ENCODE data around the gene CBARP. TPM values are rescaled to one million over a fixed set of nuclear protein-coding genes. Genes with fewer than 3 reads are reported as not detected.
A peak's percentile ranks its signal among the peaks of the same experiment; 100 is the strongest.

The CBARP gene
- total and polyA plus RNA-seq, 2 of the 13 experiments (the other 11 are each of a cell fraction or from before 2014, with no cell fraction given) = 1.2 to 1.4 TPM

DNA sequence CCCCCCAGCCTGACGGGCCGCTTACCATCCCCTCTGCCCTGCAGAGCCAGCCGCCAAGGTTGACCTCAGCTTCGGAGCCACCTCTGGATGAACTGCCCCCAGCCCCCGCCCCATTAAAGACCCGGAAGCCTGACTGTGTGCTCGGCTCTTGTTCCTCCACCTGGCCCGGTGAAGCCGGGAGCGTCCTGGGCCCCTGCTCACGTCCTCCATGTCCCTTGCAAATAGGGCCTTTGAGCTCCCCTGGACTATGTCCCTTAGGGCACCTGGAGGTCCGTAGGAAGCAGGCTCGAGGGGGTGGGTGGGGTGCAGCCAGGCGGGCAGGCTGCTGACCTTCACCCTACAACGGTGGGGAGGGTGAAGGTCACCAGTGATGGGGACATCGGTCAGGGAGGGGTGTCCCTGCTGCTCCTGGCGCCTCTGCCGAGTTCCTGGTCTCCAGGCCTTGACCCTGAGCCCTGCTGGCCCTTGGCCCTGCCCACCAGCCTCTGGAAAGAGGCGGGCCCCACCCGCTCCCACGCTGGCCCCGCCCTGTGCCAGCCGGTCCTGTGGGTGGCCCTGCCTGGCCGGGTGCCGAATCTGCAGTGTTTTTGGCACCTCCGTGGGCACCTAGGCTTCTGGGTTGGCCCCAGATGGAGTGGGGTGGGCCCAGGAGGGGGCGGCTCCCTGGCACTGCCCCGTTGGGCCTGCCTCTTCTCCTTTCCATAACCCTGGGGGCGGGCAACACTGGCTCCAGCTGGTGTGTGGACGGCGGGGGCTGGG is 7.1 kb upstream of the CBARP start (continued):
- TF ChIP-seq, protein P1, sequence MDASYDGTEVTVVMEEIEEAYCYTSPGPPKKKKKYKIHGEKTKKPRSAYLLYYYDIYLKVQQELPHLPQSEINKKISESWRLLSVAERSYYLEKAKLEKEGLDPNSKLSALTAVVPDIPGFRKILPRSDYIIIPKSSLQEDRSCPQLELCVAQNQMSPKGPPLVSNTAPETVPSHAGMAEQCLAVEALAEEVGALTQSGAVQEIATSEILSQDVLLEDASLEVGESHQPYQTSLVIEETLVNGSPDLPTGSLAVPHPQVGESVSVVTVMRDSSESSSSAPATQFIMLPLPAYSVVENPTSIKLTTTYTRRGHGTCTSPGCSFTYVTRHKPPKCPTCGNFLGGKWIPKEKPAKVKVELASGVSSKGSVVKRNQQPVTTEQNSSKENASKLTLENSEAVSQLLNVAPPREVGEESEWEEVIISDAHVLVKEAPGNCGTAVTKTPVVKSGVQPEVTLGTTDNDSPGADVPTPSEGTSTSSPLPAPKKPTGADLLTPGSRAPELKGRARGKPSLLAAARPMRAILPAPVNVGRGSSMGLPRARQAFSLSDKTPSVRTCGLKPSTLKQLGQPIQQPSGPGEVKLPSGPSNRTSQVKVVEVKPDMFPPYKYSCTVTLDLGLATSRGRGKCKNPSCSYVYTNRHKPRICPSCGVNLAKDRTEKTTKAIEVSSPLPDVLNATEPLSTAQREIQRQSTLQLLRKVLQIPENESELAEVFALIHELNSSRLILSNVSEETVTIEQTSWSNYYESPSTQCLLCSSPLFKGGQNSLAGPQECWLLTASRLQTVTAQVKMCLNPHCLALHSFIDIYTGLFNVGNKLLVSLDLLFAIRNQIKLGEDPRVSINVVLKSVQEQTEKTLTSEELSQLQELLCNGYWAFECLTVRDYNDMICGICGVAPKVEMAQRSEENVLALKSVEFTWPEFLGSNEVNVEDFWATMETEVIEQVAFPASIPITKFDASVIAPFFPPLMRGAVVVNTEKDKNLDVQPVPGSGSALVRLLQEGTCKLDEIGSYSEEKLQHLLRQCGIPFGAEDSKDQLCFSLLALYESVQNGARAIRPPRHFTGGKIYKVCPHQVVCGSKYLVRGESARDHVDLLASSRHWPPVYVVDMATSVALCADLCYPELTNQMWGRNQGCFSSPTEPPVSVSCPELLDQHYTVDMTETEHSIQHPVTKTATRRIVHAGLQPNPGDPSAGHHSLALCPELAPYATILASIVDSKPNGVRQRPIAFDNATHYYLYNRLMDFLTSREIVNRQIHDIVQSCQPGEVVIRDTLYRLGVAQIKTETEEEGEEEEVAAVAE (CRISPR knock-in tag; IDR thresholded peaks at IDR 0.05; ENCODE audit: borderline replicate concordance) = 0 out of 2 replicates have a peak, but pooled peaks have one; percentile 39
- TF ChIP-seq NFKB2 (CRISPR knock-in tag; IDR thresholded peaks at IDR 0.05; ENCODE audit: borderline replicate concordance) = no peak
- TF ChIP-seq ZNF264 (CRISPR knock-in tag; IDR thresholded peaks at IDR 0.05) = peak; percentile 41; the same call in 1 of the 2 replicates
- peak; percentile 75 for TF ChIP-seq FOXA3 (CRISPR knock-in tag; IDR thresholded peaks at IDR 0.05)
- peak; percentile 33; the same call in 1 of the 2 replicates for TF ChIP-seq NFYC (CRISPR knock-in tag; IDR thresholded peaks at IDR 0.05)
- TF ChIP-seq, protein P2, sequence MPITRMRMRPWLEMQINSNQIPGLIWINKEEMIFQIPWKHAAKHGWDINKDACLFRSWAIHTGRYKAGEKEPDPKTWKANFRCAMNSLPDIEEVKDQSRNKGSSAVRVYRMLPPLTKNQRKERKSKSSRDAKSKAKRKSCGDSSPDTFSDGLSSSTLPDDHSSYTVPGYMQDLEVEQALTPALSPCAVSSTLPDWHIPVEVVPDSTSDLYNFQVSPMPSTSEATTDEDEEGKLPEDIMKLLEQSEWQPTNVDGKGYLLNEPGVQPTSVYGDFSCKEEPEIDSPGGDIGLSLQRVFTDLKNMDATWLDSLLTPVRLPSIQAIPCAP (CRISPR knock-in tag; IDR thresholded peaks at IDR 0.05; ENCODE audit: low read depth) = 0 out of 2 replicates have a peak, but pooled peaks have one; percentile 50
- TF ChIP-seq, protein P3, sequence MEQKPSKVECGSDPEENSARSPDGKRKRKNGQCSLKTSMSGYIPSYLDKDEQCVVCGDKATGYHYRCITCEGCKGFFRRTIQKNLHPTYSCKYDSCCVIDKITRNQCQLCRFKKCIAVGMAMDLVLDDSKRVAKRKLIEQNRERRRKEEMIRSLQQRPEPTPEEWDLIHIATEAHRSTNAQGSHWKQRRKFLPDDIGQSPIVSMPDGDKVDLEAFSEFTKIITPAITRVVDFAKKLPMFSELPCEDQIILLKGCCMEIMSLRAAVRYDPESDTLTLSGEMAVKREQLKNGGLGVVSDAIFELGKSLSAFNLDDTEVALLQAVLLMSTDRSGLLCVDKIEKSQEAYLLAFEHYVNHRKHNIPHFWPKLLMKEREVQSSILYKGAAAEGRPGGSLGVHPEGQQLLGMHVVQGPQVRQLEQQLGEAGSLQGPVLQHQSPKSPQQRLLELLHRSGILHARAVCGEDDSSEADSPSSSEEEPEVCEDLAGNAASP (CRISPR knock-in tag; IDR thresholded peaks at IDR 0.05; ENCODE audit: borderline replicate concordance) = peak; percentile 97
- TF ChIP-seq, protein P4, sequence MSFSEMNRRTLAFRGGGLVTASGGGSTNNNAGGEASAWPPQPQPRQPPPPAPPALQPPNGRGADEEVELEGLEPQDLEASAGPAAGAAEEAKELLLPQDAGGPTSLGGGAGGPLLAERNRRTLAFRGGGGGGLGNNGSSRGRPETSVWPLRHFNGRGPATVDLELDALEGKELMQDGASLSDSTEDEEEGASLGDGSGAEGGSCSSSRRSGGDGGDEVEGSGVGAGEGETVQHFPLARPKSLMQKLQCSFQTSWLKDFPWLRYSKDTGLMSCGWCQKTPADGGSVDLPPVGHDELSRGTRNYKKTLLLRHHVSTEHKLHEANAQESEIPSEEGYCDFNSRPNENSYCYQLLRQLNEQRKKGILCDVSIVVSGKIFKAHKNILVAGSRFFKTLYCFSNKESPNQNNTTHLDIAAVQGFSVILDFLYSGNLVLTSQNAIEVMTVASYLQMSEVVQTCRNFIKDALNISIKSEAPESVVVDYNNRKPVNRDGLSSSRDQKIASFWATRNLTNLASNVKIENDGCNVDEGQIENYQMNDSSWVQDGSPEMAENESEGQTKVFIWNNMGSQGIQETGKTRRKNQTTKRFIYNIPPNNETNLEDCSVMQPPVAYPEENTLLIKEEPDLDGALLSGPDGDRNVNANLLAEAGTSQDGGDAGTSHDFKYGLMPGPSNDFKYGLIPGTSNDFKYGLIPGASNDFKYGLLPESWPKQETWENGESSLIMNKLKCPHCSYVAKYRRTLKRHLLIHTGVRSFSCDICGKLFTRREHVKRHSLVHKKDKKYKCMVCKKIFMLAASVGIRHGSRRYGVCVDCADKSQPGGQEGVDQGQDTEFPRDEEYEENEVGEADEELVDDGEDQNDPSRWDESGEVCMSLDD (CRISPR knock-in tag; IDR thresholded peaks at IDR 0.05; ENCODE audit: borderline replicate concordance) = peak; percentile 86
- TF ChIP-seq, protein P5, sequence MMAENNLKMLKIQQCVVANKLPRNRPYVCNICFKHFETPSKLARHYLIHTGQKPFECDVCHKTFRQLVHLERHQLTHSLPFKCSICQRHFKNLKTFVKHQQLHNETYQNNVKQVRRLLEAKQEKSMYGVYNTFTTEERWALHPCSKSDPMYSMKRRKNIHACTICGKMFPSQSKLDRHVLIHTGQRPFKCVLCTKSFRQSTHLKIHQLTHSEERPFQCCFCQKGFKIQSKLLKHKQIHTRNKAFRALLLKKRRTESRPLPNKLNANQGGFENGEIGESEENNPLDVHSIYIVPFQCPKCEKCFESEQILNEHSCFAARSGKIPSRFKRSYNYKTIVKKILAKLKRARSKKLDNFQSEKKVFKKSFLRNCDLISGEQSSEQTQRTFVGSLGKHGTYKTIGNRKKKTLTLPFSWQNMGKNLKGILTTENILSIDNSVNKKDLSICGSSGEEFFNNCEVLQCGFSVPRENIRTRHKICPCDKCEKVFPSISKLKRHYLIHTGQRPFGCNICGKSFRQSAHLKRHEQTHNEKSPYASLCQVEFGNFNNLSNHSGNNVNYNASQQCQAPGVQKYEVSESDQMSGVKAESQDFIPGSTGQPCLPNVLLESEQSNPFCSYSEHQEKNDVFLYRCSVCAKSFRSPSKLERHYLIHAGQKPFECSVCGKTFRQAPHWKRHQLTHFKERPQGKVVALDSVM (CRISPR knock-in tag; IDR thresholded peaks at IDR 0.05) = peak; percentile 58
- peak; percentile 68 for TF ChIP-seq ZNF451 (CRISPR knock-in tag; IDR thresholded peaks at IDR 0.05)
- TF ChIP-seq, protein P6, sequence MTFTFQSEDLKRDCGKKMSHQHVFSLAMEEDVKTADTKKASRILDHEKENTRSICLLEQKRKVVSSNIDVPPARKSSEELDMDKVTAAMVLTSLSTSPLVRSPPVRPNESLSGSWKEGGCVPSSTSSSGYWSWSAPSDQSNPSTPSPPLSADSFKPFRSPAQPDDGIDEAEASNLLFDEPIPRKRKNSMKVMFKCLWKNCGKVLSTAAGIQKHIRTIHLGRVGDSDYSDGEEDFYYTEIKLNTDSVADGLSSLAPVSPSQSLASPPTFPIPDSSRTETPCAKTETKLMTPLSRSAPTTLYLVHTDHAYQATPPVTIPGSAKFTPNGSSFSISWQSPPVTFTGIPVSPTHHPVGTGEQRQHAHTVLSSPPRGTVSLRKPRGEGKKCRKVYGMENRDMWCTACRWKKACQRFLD (CRISPR knock-in tag; IDR thresholded peaks at IDR 0.05; ENCODE audit: borderline replicate concordance) = no peak
- TF ChIP-seq ZKSCAN1 (IDR thresholded peaks at IDR 0.05; ENCODE audit: low read length) = peak; percentile 88
- TF ChIP-seq, protein P7, sequence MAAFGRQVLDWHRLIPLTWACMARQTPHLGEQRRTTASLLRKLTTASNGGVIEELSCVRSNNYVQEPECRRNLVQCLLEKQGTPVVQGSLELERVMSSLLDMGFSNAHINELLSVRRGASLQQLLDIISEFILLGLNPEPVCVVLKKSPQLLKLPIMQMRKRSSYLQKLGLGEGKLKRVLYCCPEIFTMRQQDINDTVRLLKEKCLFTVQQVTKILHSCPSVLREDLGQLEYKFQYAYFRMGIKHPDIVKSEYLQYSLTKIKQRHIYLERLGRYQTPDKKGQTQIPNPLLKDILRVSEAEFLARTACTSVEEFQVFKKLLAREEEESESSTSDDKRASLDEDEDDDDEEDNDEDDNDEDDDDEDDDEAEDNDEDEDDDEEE (CRISPR knock-in tag; IDR thresholded peaks at IDR 0.05) = no peak
